Measurements from ENCODE around the gene C17orf107. TPM values are rescaled to one million over a fixed set of nuclear protein-coding genes. Genes with fewer than 3 reads are reported as not detected.

C17orf107 gene
- total and polyA plus RNA-seq, 9 of the 15 experiments (the other 6 are each of a cell fraction or from before 2014, with no cell fraction given): 0.05 to 0.29 (median 0.07) TPM; not detected in 4

DNA sequence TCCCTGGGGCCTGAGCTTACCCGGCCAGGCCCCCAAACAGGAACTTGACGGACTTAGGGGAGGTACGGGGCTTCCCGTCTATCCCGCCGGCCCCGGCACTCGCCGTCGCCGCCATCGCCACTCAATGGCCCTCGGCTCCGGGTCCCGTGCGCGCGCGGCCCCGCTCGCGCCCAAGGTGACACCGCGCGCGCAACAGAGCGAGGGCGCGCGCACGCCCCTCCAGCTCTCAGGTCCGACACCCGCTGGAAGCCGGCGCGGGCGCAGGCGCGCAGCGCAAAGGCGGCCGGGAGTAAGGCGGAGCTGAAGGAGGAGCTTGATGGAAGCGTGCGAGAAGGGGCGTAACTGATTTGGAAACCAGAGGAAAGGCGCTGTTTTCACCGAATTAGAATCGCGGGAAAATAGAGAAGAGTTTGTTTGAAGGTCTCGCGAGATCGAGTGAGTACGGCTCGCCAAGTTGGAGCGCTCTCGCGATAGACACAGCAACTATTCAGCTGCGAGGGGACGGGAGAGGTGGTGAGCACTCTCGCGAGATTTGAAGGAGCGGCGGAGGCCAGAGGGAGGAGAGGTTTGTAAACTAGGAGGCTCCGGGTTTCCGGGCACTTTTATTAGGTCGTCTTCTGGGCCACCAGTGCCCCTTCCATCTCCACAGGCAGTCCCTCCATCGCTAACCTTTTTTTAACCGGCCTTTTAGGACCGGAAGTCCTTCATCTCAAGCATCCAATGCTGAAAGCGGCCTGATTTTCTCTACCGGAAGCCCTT is 40.6 kb downstream of the C17orf107 start, which contains the start of the genes RNF167 and SLC25A11 (continued):
- TF ChIP-seq ETV1 (tag; conservative IDR thresholded peaks at IDR 0.05; ENCODE audit: low read depth): peak; percentile 83
- TF ChIP-seq RBM25 (IDR thresholded peaks at IDR 0.05; ENCODE audit: low read depth, low read length, severe bottlenecking): peak; percentile 95
- TF ChIP-seq HDAC3 (IDR thresholded peaks at IDR 0.05; ENCODE audit: borderline replicate concordance, partially characterized antibody): peak; percentile 80
- TF ChIP-seq, protein P1, sequence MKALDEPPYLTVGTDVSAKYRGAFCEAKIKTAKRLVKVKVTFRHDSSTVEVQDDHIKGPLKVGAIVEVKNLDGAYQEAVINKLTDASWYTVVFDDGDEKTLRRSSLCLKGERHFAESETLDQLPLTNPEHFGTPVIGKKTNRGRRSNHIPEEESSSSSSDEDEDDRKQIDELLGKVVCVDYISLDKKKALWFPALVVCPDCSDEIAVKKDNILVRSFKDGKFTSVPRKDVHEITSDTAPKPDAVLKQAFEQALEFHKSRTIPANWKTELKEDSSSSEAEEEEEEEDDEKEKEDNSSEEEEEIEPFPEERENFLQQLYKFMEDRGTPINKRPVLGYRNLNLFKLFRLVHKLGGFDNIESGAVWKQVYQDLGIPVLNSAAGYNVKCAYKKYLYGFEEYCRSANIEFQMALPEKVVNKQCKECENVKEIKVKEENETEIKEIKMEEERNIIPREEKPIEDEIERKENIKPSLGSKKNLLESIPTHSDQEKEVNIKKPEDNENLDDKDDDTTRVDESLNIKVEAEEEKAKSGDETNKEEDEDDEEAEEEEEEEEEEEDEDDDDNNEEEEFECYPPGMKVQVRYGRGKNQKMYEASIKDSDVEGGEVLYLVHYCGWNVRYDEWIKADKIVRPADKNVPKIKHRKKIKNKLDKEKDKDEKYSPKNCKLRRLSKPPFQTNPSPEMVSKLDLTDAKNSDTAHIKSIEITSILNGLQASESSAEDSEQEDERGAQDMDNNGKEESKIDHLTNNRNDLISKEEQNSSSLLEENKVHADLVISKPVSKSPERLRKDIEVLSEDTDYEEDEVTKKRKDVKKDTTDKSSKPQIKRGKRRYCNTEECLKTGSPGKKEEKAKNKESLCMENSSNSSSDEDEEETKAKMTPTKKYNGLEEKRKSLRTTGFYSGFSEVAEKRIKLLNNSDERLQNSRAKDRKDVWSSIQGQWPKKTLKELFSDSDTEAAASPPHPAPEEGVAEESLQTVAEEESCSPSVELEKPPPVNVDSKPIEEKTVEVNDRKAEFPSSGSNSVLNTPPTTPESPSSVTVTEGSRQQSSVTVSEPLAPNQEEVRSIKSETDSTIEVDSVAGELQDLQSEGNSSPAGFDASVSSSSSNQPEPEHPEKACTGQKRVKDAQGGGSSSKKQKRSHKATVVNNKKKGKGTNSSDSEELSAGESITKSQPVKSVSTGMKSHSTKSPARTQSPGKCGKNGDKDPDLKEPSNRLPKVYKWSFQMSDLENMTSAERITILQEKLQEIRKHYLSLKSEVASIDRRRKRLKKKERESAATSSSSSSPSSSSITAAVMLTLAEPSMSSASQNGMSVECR (CRISPR knock-in tag; IDR thresholded peaks at IDR 0.05): peak; percentile 35; the same call in 1 of the 2 replicates
- TF ChIP-seq CEBPG (CRISPR knock-in tag; IDR thresholded peaks at IDR 0.05): no peak
- 0 out of 4 replicates have a peak, but pooled peaks of 1 of the 2 experiments have one; percentile 7 for TF ChIP-seq CEBPG (tag; conservative IDR thresholded peaks at IDR 0.05 in 1 of 2, IDR thresholded peaks at IDR 0.05 in 1 of 2)
- no peak for TF ChIP-seq ZNF436 (CRISPR knock-in tag; IDR thresholded peaks at IDR 0.05)
- TF ChIP-seq SNIP1 (IDR thresholded peaks at IDR 0.05; ENCODE audit: low read depth): no peak
- peak; percentile 65 for TF ChIP-seq NEUROD1 (IDR thresholded peaks at IDR 0.05; ENCODE audit: borderline replicate concordance, low read depth, low read length, partially characterized antibody)
- no peak for TF ChIP-seq CREB1 (IDR thresholded peaks at IDR 0.05)
- peak; percentile 14; the same call in 1 of the 2 replicates for TF ChIP-seq CREB1 (CRISPR knock-in tag; IDR thresholded peaks at IDR 0.05)
- 0 out of 2 replicates have a peak, but pooled peaks have one; percentile 43 for TF ChIP-seq HDAC8 (tag; IDR thresholded peaks at IDR 0.05)
- peak; percentile 72 for TF ChIP-seq EP400 (IDR thresholded peaks at IDR 0.05)
- TF ChIP-seq, protein P2, sequence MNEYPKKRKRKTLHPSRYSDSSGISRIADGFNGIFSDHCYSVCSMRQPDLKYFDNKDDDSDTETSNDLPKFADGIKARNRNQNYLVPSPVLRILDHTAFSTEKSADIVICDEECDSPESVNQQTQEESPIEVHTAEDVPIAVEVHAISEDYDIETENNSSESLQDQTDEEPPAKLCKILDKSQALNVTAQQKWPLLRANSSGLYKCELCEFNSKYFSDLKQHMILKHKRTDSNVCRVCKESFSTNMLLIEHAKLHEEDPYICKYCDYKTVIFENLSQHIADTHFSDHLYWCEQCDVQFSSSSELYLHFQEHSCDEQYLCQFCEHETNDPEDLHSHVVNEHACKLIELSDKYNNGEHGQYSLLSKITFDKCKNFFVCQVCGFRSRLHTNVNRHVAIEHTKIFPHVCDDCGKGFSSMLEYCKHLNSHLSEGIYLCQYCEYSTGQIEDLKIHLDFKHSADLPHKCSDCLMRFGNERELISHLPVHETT (CRISPR knock-in tag; conservative IDR thresholded peaks at IDR 0.05 in 1 of 2, IDR thresholded peaks at IDR 0.05 in 1 of 2): peak in 1 of 2 experiments; percentile 87; a peak in 2 of 4 replicates
- peak; percentile 34; the same call in 1 of the 2 replicates for TF ChIP-seq JUND (IDR thresholded peaks at IDR 0.05; ENCODE audit: borderline replicate concordance, low read depth, low read length)
- TF ChIP-seq JUND (tag; IDR thresholded peaks at IDR 0.05; ENCODE audit: borderline replicate concordance, low read depth, low read length): no peak
- TF ChIP-seq SP2 (IDR thresholded peaks at IDR 0.05; ENCODE audit: extremely low read depth, low read depth, low read length, poor library complexity, severe bottlenecking): no peak
- 0 out of 2 replicates have a peak, but pooled peaks have one; percentile 14 for TF ChIP-seq ZNF197 (CRISPR knock-in tag; IDR thresholded peaks at IDR 0.05; ENCODE audit: low read depth)
- 0 out of 2 replicates have a peak, but pooled peaks have one; percentile 34 for TF ChIP-seq CC2D1A (IDR thresholded peaks at IDR 0.05)
- TF ChIP-seq DIDO1 (tag; IDR thresholded peaks at IDR 0.05; ENCODE audit: low read depth): peak; percentile 56; the same call in 1 of the 2 replicates
- TF ChIP-seq MAFG (tag; conservative IDR thresholded peaks at IDR 0.05): no peak
